ENCODE results near the gene CD200.
A peak's percentile ranks its signal among the peaks of the same experiment; 100 is the strongest.

The CD200 gene

GRCh38 chr3:112350018-112350810 is 17.3 kb downstream of the CD200 start:
- TF ChIP-seq SUZ12 (IDR thresholded peaks at IDR 0.05) (no peak), PKNOX1 (IDR thresholded peaks at IDR 0.05) (no peak), ARNT (IDR thresholded peaks at IDR 0.05) (no peak), FOXM1 (IDR thresholded peaks at IDR 0.05; ENCODE audit: borderline replicate concordance) (no peak), HDGF (IDR thresholded peaks at IDR 0.05; ENCODE audit: borderline replicate concordance) (no peak), L3MBTL2 (conservative IDR thresholded peaks at IDR 0.05) (no peak), NFRKB (IDR thresholded peaks at IDR 0.05) (no peak), ELF4 (IDR thresholded peaks at IDR 0.05) (no peak), FOXK2 (IDR thresholded peaks at IDR 0.05) (no peak), SP1 (IDR thresholded peaks at IDR 0.05) (no peak)
- no peak for DNase-seq (ENCODE audit: extremely low spot score)

GRCh38 chr3:112351036-112351435 is 18.1 kb downstream of the CD200 start:
- DNase-seq (ENCODE audit: extremely low spot score): no peak
- POLR2A ChIA-PET: no interaction called here
- CTCF ChIA-PET: interaction anchor here (0.8 kb wide), 1 partner anchor 53 kb away, joined by 3 read pairs; no protein-coding TSS in a partner anchor
- TF ChIP-seq BHLHE40 (IDR thresholded peaks at IDR 0.05; ENCODE audit: borderline replicate concordance): no peak
- TF ChIP-seq SP1 (IDR thresholded peaks at IDR 0.05): no peak
- TF ChIP-seq SUZ12 (IDR thresholded peaks at IDR 0.05): no peak
- no peak for TF ChIP-seq ARNT (IDR thresholded peaks at IDR 0.05)
- no peak for TF ChIP-seq FOXK2 (IDR thresholded peaks at IDR 0.05)
- TF ChIP-seq FOXM1 (IDR thresholded peaks at IDR 0.05; ENCODE audit: borderline replicate concordance): no peak
- TF ChIP-seq ELF4 (IDR thresholded peaks at IDR 0.05): no peak
- no peak for TF ChIP-seq CTBP1 (IDR thresholded peaks at IDR 0.05; ENCODE audit: borderline replicate concordance)
- no peak for TF ChIP-seq PKNOX1 (IDR thresholded peaks at IDR 0.05)
- no peak for TF ChIP-seq LEF1 (IDR thresholded peaks at IDR 0.05; ENCODE audit: borderline replicate concordance)
- TF ChIP-seq NFRKB (IDR thresholded peaks at IDR 0.05): no peak
- TF ChIP-seq FOXA1 (IDR thresholded peaks at IDR 0.05): no peak
- no peak for TF ChIP-seq L3MBTL2 (conservative IDR thresholded peaks at IDR 0.05)
- no peak for TF ChIP-seq HDGF (IDR thresholded peaks at IDR 0.05; ENCODE audit: borderline replicate concordance)
- TF ChIP-seq TARDBP (IDR thresholded peaks at IDR 0.05): no peak
- TF ChIP-seq ZNF384 (IDR thresholded peaks at IDR 0.05): no peak

More at GRCh38 chr3:112350018-112350810, 17.3 kb downstream of the CD200 start:
- CTCF ChIA-PET: no interaction called here
- POLR2A ChIA-PET: no interaction called here

GRCh38 chr3:112351823-112352222 is 18.9 kb downstream of the CD200 start:
- POLR2A ChIA-PET: no interaction called here
- no peak for DNase-seq (ENCODE audit: extremely low spot score)

GRCh38 chr3:112352720-112353119 is 19.8 kb downstream of the CD200 start:
- ChIA-PET POLR2A (no interaction called here), CTCF (no interaction called here)
- no peak for DNase-seq (ENCODE audit: extremely low spot score)
- TF ChIP-seq FOXM1 (IDR thresholded peaks at IDR 0.05; ENCODE audit: borderline replicate concordance) (no peak), NFRKB (IDR thresholded peaks at IDR 0.05) (no peak), FOXA1 (IDR thresholded peaks at IDR 0.05) (no peak), SP1 (IDR thresholded peaks at IDR 0.05) (no peak), ARNT (IDR thresholded peaks at IDR 0.05) (no peak), L3MBTL2 (conservative IDR thresholded peaks at IDR 0.05) (no peak), PKNOX1 (IDR thresholded peaks at IDR 0.05) (no peak), FOXK2 (IDR thresholded peaks at IDR 0.05) (no peak), ELF4 (IDR thresholded peaks at IDR 0.05) (no peak), TARDBP (IDR thresholded peaks at IDR 0.05) (no peak), SUZ12 (IDR thresholded peaks at IDR 0.05) (no peak), LEF1 (IDR thresholded peaks at IDR 0.05; ENCODE audit: borderline replicate concordance) (no peak)

More at GRCh38 chr3:112351823-112352222, 18.9 kb downstream of the CD200 start:
- no peak for TF ChIP-seq ZNF384 (IDR thresholded peaks at IDR 0.05)
- TF ChIP-seq FOXA1 (IDR thresholded peaks at IDR 0.05): no peak
- TF ChIP-seq FOXM1 (IDR thresholded peaks at IDR 0.05; ENCODE audit: borderline replicate concordance): no peak
- TF ChIP-seq TARDBP (IDR thresholded peaks at IDR 0.05): no peak
- 0 out of 2 replicates have a peak, but pooled peaks have one; percentile 17 for TF ChIP-seq PKNOX1 (IDR thresholded peaks at IDR 0.05)
- TF ChIP-seq FOXK2 (IDR thresholded peaks at IDR 0.05): no peak
- no peak for TF ChIP-seq SP1 (IDR thresholded peaks at IDR 0.05)
- CTCF ChIA-PET: no interaction called here

GRCh38 chr3:112353365-112353764 is 20.4 kb downstream of the CD200 start:
- TF ChIP-seq ZNF384 (IDR thresholded peaks at IDR 0.05): no peak
- TF ChIP-seq TARDBP (IDR thresholded peaks at IDR 0.05): no peak
- no peak for TF ChIP-seq PKNOX1 (IDR thresholded peaks at IDR 0.05)
- no peak for TF ChIP-seq SP1 (IDR thresholded peaks at IDR 0.05)
- TF ChIP-seq ELF4 (IDR thresholded peaks at IDR 0.05): no peak
- no peak for TF ChIP-seq NFRKB (IDR thresholded peaks at IDR 0.05)
- no peak for TF ChIP-seq FOXM1 (IDR thresholded peaks at IDR 0.05; ENCODE audit: borderline replicate concordance)
- no peak for TF ChIP-seq ARNT (IDR thresholded peaks at IDR 0.05)
- no peak for TF ChIP-seq BHLHE40 (IDR thresholded peaks at IDR 0.05; ENCODE audit: borderline replicate concordance)
- no peak for TF ChIP-seq L3MBTL2 (conservative IDR thresholded peaks at IDR 0.05)
- TF ChIP-seq LEF1 (IDR thresholded peaks at IDR 0.05; ENCODE audit: borderline replicate concordance): no peak
- TF ChIP-seq FOXA1 (IDR thresholded peaks at IDR 0.05): no peak
- DNase-seq (ENCODE audit: extremely low spot score): no peak
- ChIA-PET CTCF (no interaction called here), POLR2A (no interaction called here)

Measured in HEK293T (cell line).